SU-DHL-6 (cell line): ENCODE results near the gene XPO5.

Source experiments
- H2AFZ ChIP-seq: fragments of 200-600 bp; sonication (generic); 2 replicates; pipeline ENCODE4 v1.6.1; 2014; ENCODE audit warnings: low read depth, mild to moderate bottlenecking, moderate library complexity, mixed read lengths, antibody characterized with exemption, low read length; ENCODE audit not compliant: severe bottlenecking
- H3F3A ChIP-seq: fragments of 200-600 bp; shearing (Covaris generic); 2 replicates; pipeline ENCODE4 v1.6.0; 2016; ENCODE audit warnings: antibody characterized with exemption, mild to moderate bottlenecking; ENCODE audit not compliant: insufficient read depth
- H3K27ac ChIP-seq: fragments of 200-600 bp; sonication (generic); 2 replicates; pipeline ENCODE4 v1.5.1; 2016; ENCODE audit warnings: low read depth, mild to moderate bottlenecking, low read length, moderate library complexity, mixed read lengths
- H3K27me3 ChIP-seq: fragments of 200-600 bp; sonication (generic), shearing (Covaris generic); 2 replicates; pipeline ENCODE4 v1.6.0; 2014; ENCODE audit warnings: mild to moderate bottlenecking, low read length
- H3K36me3 ChIP-seq: fragments of 200-600 bp; sonication (generic); 2 replicates; pipeline ENCODE4 v1.6.1; 2014; ENCODE audit warnings: mild to moderate bottlenecking, low read length, mixed read lengths
- H3K4me2 ChIP-seq: fragments of 300-600, 200-600 bp; shearing (Covaris generic), sonication (generic); 2 replicates; pipeline ENCODE4 v1.6.0; 2014; ENCODE audit warnings: low read length, low read depth, mild to moderate bottlenecking; ENCODE audit not compliant: poor library complexity, severe bottlenecking
- H3K4me3 ChIP-seq: fragments of 200-600 bp; sonication (generic); 2 replicates; pipeline ENCODE4 v1.5.1; 2014; ENCODE audit warnings: antibody characterized with exemption, low read length, mild to moderate bottlenecking, mixed read lengths; ENCODE audit not compliant: insufficient read depth, poor library complexity, severe bottlenecking
- H3K79me2 ChIP-seq: fragments of 200-600 bp; sonication (generic); 2 replicates; pipeline ENCODE4 v1.6.1; 2014; ENCODE audit warnings: mild to moderate bottlenecking, low read length, moderate library complexity; ENCODE audit not compliant: insufficient read depth
- H3K9ac ChIP-seq: fragments of 200-600 bp; sonication (generic); 2 replicates; pipeline ENCODE4 v1.7.0; 2014; ENCODE audit warnings: mild to moderate bottlenecking, low read length
- H3K9me2 ChIP-seq: fragments of 200-600 bp; sonication (generic); replicated peaks from 2 replicates; pipeline ENCODE4 v1.6.1; 2014; ENCODE audit warnings: low read length; ENCODE audit not compliant: insufficient read depth
- H3K9me3 ChIP-seq: fragments of 200-600 bp; sonication (generic); 2 replicates; pipeline ENCODE4 v1.6.1; 2014; ENCODE audit warnings: low read length, mixed read lengths; ENCODE audit not compliant: insufficient read depth
- H4K20me1 ChIP-seq: fragments of 200-600 bp; sonication (generic); 2 replicates; pipeline ENCODE4 v1.6.1; 2014; ENCODE audit warnings: low read depth, mild to moderate bottlenecking, antibody characterized with exemption, low read length, moderate library complexity, mixed read lengths
- CTCF ChIP-seq: fragments of 200-600 bp; sonication (generic); IDR thresholded peaks from one replicate; pipeline ENCODE4 v1.5.1; 2017; ENCODE audit warnings: antibody characterized with exemption, mild to moderate bottlenecking, low read length, moderate library complexity; ENCODE audit not compliant: insufficient read depth, poor library complexity, severe bottlenecking
- EZH2phosphoT487 ChIP-seq: fragments of 200-600 bp; sonication (generic), shearing (Covaris generic); conservative IDR thresholded peaks from 2 replicates; pipeline ENCODE4 v1.6.1; 2018; ENCODE audit warnings: mild to moderate bottlenecking, antibody characterized with exemption, low read length, moderate library complexity, mixed read lengths

XPO5 gene

GRCh38 chr6:43492673-43493072, 83.2 kb downstream of the XPO5 start:
- Histone ChIP-seq H4K20me1 (no peaks in the 10 kb centered on the region), H3K4me3 (no peak overlapping the region), H3K27ac (no peak overlapping the region), H3K9me2 (no peaks in the 10 kb centered on the region), H3K4me2 (no peak overlapping the region), H2AFZ (no peak overlapping the region), H3K36me3 (no peaks in the 10 kb centered on the region), H3F3A (no peaks in the 10 kb centered on the region), H3K9ac (no peak overlapping the region), H3K79me2 (no peaks in the 10 kb centered on the region; the same call in 1 of the 2 replicates), H3K9me3 (no peaks in the 10 kb centered on the region), H3K27me3 (no peaks in the 10 kb centered on the region)
- TF ChIP-seq EZH2phosphoT487 = no peak
- TF ChIP-seq CTCF = no peak

GRCh38 chr6:43491750-43492661, 83.8 kb downstream of the XPO5 start:
- Histone ChIP-seq H3K27ac (no peak overlapping the region), H3K9me3 (no peaks in the 10 kb centered on the region), H3K4me2 (no peak overlapping the region), H3F3A (no peaks in the 10 kb centered on the region), H3K9ac (no peak overlapping the region), H3K79me2 (no peaks in the 10 kb centered on the region; the same call in 1 of the 2 replicates), H3K4me3 (no peak overlapping the region), H3K9me2 (no peaks in the 10 kb centered on the region), H4K20me1 (no peaks in the 10 kb centered on the region), H3K36me3 (no peaks in the 10 kb centered on the region), H3K27me3 (no peaks in the 10 kb centered on the region), H2AFZ (no peak overlapping the region)
- TF ChIP-seq EZH2phosphoT487 = no peak

- H3K4me2 ChIP-seq = no peak overlapping the region
- H3K9ac ChIP-seq = no peak overlapping the region
- H3K79me2 ChIP-seq = no peaks in the 10 kb centered on the region; the same call in 1 of the 2 replicates
- H3K9me3 ChIP-seq = no peaks in the 10 kb centered on the region
- no peaks in the 10 kb centered on the region for H3K36me3 ChIP-seq
- TF ChIP-seq EZH2phosphoT487 (no peak), CTCF (no peak)
- no peak overlapping the region for H2AFZ ChIP-seq
- no peak overlapping the region for H3K27ac ChIP-seq
- H3F3A ChIP-seq = no peaks in the 10 kb centered on the region
- H3K9me2 ChIP-seq = no peaks in the 10 kb centered on the region
- H3K4me3 ChIP-seq = no peak overlapping the region
- no peaks in the 10 kb centered on the region for H3K27me3 ChIP-seq
- H4K20me1 ChIP-seq = no peaks in the 10 kb centered on the region
These were observed 85.3 kb downstream of the XPO5 start for GRCh38 chr6:43490523-43490939.
